ENCODE data around the gene RASA2. TPM values are rescaled to one million over a fixed set of nuclear protein-coding genes. Genes with fewer than 3 reads are reported as not detected.

Gene RASA2
- total and polyA plus RNA-seq, 9 of the 15 experiments (the other 6 are each of a cell fraction or from before 2014, with no cell fraction given), result 2.0 to 12.8 (median 9.5) TPM

DNA sequence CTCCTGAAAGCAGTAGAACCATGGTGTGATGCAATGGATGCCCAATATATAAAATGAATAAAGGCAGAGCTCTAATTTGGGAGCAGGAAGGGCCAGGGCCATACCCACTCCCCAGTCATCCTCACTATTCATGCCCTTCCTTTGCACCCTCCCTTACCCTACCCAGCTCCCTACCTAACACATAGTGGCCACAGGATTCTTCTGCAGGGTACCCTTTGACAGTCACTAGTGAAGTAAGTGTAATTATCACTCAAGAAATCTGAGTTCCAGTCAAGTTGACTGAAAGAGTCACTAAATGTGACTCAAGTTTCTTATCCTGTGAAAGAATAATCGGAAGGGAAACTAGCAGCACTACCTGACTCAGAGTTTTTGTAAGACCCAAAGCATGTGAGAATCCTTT, 69.2 kb downstream of the RASA2 start (continued):
- TF ChIP-seq, protein P1, sequence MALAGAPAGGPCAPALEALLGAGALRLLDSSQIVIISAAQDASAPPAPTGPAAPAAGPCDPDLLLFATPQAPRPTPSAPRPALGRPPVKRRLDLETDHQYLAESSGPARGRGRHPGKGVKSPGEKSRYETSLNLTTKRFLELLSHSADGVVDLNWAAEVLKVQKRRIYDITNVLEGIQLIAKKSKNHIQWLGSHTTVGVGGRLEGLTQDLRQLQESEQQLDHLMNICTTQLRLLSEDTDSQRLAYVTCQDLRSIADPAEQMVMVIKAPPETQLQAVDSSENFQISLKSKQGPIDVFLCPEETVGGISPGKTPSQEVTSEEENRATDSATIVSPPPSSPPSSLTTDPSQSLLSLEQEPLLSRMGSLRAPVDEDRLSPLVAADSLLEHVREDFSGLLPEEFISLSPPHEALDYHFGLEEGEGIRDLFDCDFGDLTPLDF (CRISPR knock-in tag; IDR thresholded peaks at IDR 0.05), result no peak
- TF ChIP-seq, protein P2, sequence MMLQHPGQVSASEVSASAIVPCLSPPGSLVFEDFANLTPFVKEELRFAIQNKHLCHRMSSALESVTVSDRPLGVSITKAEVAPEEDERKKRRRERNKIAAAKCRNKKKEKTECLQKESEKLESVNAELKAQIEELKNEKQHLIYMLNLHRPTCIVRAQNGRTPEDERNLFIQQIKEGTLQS (IDR thresholded peaks at IDR 0.05), result 0 out of 2 replicates have a peak, but pooled peaks have one; percentile 22
- TF ChIP-seq, protein P2 (CRISPR knock-in tag; conservative IDR thresholded peaks at IDR 0.05), result no peak
- TF ChIP-seq ARHGAP35 (IDR thresholded peaks at IDR 0.05; ENCODE audit: partially characterized antibody) (no peak), NCOA4 (IDR thresholded peaks at IDR 0.05; ENCODE audit: partially characterized antibody) (no peak), JUND (IDR thresholded peaks at IDR 0.05; ENCODE audit: borderline replicate concordance, low read depth, low read length) (peak; percentile 14; the same call in 1 of the 2 replicates), JUND (tag; IDR thresholded peaks at IDR 0.05; ENCODE audit: borderline replicate concordance, low read depth, low read length) (0 out of 3 replicates have a peak, but pooled peaks have one; percentile 19), RBM34 (IDR thresholded peaks at IDR 0.05; ENCODE audit: borderline replicate concordance, insufficient read depth, low read length) (no peak), SRSF9 (IDR thresholded peaks at IDR 0.05; ENCODE audit: borderline replicate concordance, low read depth, low read length) (no peak), CEBPG (CRISPR knock-in tag; IDR thresholded peaks at IDR 0.05) (no peak), CEBPG (tag; conservative IDR thresholded peaks at IDR 0.05 in 1 of 2, IDR thresholded peaks at IDR 0.05 in 1 of 2) (peak; percentile 37 to 54; a peak in 3 of 4 replicates), KLF13 (tag; IDR thresholded peaks at IDR 0.05; ENCODE audit: borderline replicate concordance, low read depth) (no peak), KDM2B (CRISPR knock-in tag; IDR thresholded peaks at IDR 0.05) (no peak), SMARCA5 (IDR thresholded peaks at IDR 0.05) (no peak), ARID1B (IDR thresholded peaks at IDR 0.05) (0 out of 2 replicates have a peak, but pooled peaks have one; percentile 9)
- TF ChIP-seq, protein P3, sequence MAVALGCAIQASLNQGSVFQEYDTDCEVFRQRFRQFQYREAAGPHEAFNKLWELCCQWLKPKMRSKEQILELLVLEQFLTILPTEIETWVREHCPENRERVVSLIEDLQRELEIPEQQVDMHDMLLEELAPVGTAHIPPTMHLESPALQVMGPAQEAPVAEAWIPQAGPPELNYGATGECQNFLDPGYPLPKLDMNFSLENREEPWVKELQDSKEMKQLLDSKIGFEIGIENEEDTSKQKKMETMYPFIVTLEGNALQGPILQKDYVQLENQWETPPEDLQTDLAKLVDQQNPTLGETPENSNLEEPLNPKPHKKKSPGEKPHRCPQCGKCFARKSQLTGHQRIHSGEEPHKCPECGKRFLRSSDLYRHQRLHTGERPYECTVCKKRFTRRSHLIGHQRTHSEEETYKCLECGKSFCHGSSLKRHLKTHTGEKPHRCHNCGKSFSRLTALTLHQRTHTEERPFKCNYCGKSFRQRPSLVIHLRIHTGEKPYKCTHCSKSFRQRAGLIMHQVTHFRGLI (CRISPR knock-in tag; IDR thresholded peaks at IDR 0.05), result no peak
- TF ChIP-seq, protein P4, sequence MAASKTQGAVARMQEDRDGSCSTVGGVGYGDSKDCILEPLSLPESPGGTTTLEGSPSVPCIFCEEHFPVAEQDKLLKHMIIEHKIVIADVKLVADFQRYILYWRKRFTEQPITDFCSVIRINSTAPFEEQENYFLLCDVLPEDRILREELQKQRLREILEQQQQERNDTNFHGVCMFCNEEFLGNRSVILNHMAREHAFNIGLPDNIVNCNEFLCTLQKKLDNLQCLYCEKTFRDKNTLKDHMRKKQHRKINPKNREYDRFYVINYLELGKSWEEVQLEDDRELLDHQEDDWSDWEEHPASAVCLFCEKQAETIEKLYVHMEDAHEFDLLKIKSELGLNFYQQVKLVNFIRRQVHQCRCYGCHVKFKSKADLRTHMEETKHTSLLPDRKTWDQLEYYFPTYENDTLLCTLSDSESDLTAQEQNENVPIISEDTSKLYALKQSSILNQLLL (CRISPR knock-in tag; IDR thresholded peaks at IDR 0.05; ENCODE audit: borderline replicate concordance), result no peak
- TF ChIP-seq, protein P5, sequence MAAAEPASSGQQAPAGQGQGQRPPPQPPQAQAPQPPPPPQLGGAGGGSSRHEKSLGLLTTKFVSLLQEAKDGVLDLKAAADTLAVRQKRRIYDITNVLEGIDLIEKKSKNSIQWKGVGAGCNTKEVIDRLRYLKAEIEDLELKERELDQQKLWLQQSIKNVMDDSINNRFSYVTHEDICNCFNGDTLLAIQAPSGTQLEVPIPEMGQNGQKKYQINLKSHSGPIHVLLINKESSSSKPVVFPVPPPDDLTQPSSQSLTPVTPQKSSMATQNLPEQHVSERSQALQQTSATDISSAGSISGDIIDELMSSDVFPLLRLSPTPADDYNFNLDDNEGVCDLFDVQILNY (CRISPR knock-in tag; IDR thresholded peaks at IDR 0.05), result no peak

All from K562 (cell line).